WERI-Rb-1 (cell line): Measurements from ENCODE around the gene HIVEP3.

Experiments used
- DNase-seq: peaks from one replicate; pipeline ENCODE4 v3.0.0-alpha.2; 2020
- H3K27ac ChIP-seq: fragments of 250-450 bp; sonication (Bioruptor Pico); 2 replicates; pipeline ENCODE4 v1.5.1; 2020; ENCODE audit warnings: mild to moderate bottlenecking, moderate library complexity
- H3K27me3 ChIP-seq: fragments of 250-450 bp; sonication (Bioruptor Pico); 2 replicates; pipeline ENCODE4 v1.5.1; 2021; ENCODE audit warnings: mild to moderate bottlenecking, low read depth, moderate library complexity; ENCODE audit not compliant: insufficient read depth, severe bottlenecking
- H3K36me3 ChIP-seq: fragments of 250-450 bp; sonication (Bioruptor Pico); 2 replicates; pipeline ENCODE4 v1.5.1; 2020; ENCODE audit warnings: mild to moderate bottlenecking, moderate library complexity
- H3K4me3 ChIP-seq: 2 replicates; pipeline ENCODE4 v1.5.1; 2011; ENCODE audit warnings: low read depth, mild to moderate bottlenecking, control low read depth, low read length
- H3K9me3 ChIP-seq: fragments of 250-450 bp; sonication (Bioruptor Pico); 2 replicates; pipeline ENCODE4 v1.5.1; 2021; ENCODE audit warnings: mild to moderate bottlenecking, moderate library complexity; ENCODE audit not compliant: severe bottlenecking
- CTCF ChIP-seq: IDR thresholded peaks from 2 replicates; pipeline ENCODE4 v1.5.1; 2011; ENCODE audit warnings: low read depth, mild to moderate bottlenecking, control low read depth, inconsistent platforms, low read length

Gene HIVEP3

GRCh38 chr1:41639332-41639936 is 279.3 kb downstream of the HIVEP3 start:
- TF ChIP-seq CTCF: no peak
- Histone ChIP-seq H3K36me3 (no peaks in the 10 kb centered on the region), H3K4me3 (no peak overlapping the region), H3K27me3 (no peaks in the 10 kb centered on the region), H3K27ac (no peak overlapping the region), H3K9me3 (no peaks in the 10 kb centered on the region)
- no peak for DNase-seq

GRCh38 chr1:41638086-41639024 is 280.4 kb downstream of the HIVEP3 start:
- DNase-seq: no peak
- Histone ChIP-seq H3K36me3 (no peaks in the 10 kb centered on the region), H3K4me3 (no peak overlapping the region), H3K27me3 (no peaks in the 10 kb centered on the region), H3K27ac (no peak overlapping the region), H3K9me3 (no peaks in the 10 kb centered on the region)
- TF ChIP-seq CTCF: no peak

GRCh38 chr1:41637367-41637766 is 281.4 kb downstream of the HIVEP3 start:
- DNase-seq: no peak
- Histone ChIP-seq H3K27ac (no peak overlapping the region), H3K36me3 (no peaks in the 10 kb centered on the region), H3K27me3 (no peaks in the 10 kb centered on the region), H3K4me3 (no peak overlapping the region), H3K9me3 (no peaks in the 10 kb centered on the region)
- TF ChIP-seq CTCF: no peak

GRCh38 chr1:41633764-41634163 is 285.0 kb downstream of the HIVEP3 start:
- DNase-seq: no peak
- Histone ChIP-seq H3K9me3 (no peaks in the 10 kb centered on the region), H3K36me3 (no peaks in the 10 kb centered on the region), H3K27ac (no peak overlapping the region), H3K27me3 (no peaks in the 10 kb centered on the region), H3K4me3 (no peak overlapping the region)
- TF ChIP-seq CTCF: no peak

- Histone ChIP-seq H3K36me3 (no peaks in the 10 kb centered on the region), H3K4me3 (no peak overlapping the region), H3K27ac (no peak overlapping the region), H3K27me3 (no peaks in the 10 kb centered on the region), H3K9me3 (no peaks in the 10 kb centered on the region)
- no peak for DNase-seq
- TF ChIP-seq CTCF: no peak
Measured at GRCh38 chr1:41632781-41633575, 285.7 kb downstream of the HIVEP3 start.
